AG10803 (cell line): ENCODE measurements around the gene C16orf74.
A peak's percentile ranks its signal among the peaks of the same experiment; 100 is the strongest.

Experiments used
- DNase-seq: peaks from one replicate; pipeline ENCODE4 v3.0.0; 2010; ENCODE audit warnings: low read depth
- H3K4me3 ChIP-seq: 2 replicates; pipeline ENCODE4 v1.5.1; 2011; ENCODE audit warnings: mild to moderate bottlenecking, low read length, control low read depth
- CTCF ChIP-seq: conservative IDR thresholded peaks from 2 replicates; pipeline ENCODE4 v1.5.1; 2011; ENCODE audit warnings: mild to moderate bottlenecking, low read length, control low read depth, inconsistent platforms

Gene C16orf74

GRCh38 chr16:85765211-85765610, 14.3 kb upstream of the C16orf74 start:
- no peak overlapping the region for H3K4me3 ChIP-seq
- TF ChIP-seq CTCF, result no peak
- DNase-seq, result no peak

GRCh38 chr16:85763616-85764015, 12.7 kb upstream of the C16orf74 start:
- H3K4me3 ChIP-seq, result no peak overlapping the region
- DNase-seq, result no peak
- no peak for TF ChIP-seq CTCF

DNA sequence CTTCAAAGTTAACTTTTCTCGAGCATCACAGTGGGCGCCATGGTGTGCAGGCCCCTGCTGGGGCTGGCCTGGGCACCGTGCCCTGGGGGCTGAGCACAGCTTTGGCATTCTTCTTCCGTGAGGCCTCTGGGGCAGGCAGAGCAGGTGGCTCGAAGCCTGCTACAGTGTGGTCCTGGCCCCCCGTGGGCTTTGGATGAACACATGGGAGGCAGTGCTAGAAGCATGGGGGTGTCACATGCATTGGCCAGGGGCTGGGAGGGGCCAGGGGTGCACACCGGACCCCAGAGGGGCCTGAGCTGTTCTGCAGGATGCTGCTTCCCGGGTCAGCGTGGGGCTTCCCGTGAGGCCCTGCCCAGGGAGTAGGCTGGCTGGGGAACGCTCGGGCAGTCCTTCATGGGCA, 12.1 kb upstream of the C16orf74 start:
- DNase-seq, result no peak
- no peak overlapping the region for H3K4me3 ChIP-seq
- TF ChIP-seq CTCF, result no peak

DNA sequence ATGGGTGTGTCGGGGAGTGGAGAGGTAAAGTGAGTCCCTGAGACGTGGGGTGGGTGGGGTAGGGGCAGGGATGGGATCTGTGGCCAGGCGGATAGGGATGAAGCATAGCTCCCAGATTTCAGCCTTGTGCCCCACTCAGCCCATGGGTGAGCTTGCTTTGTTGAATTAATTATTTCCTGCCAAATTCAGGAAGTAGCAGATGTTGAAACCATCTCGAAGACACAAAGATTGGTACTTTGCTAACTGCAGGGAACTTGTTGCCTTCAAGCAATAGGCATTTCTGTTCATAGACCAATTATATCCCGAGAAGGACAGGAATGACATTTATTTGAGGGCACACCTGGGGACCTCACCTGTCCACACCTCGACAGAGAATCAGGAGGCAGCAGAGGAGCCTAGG, 11.0 kb upstream of the C16orf74 start:
- no peak for TF ChIP-seq CTCF
- no peak overlapping the region for H3K4me3 ChIP-seq
- DNase-seq, result no peak

DNA sequence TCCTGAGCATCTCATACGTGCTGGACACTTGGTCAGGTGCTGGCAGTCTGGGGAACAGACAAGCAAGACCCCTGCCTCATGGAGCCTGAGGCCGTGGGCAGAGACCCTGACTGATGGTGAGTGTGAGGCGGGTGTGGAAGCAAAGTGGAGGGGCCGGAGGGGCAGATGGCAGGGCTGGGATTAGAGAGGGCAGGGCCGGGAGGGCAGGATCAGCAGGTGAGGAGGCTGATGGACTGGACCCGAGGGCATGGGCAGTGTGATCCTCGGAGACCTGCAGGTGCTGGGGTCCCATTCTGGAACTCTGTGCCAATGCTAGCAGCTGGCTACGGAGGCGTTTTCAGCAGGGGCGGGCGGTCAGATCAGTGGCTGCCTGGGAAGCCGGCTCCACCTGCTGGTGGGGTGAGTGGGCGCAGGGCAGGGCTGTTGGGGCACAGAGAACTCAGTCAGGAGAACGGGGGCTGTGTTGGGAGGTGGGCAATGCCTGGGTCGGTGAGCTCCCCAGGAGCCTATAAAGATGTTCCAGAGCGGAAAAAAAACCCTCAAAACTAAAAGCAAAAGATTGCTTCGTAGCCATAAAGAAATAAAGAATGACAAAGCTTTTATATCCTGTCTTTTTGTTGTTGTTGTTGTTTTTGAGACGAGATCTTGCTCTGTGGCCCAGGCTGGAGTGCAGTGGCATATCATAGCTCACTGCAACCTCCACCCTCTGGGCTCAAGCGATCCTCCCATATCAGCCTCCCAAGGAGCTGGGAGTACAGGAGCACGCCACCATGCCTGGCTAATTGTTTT, 8.9 kb upstream of the C16orf74 start:
- DNase-seq, result no peak
- peak; percentile 19; the same call in 1 of the 2 replicates for TF ChIP-seq CTCF
- no peak overlapping the region for H3K4me3 ChIP-seq

GRCh38 chr16:85759136-85759535, 8.2 kb upstream of the C16orf74 start:
- no peak for DNase-seq
- TF ChIP-seq CTCF, result no peak
- no peak overlapping the region for H3K4me3 ChIP-seq

- DNase-seq, result peak; percentile 65
- TF ChIP-seq CTCF, result no peak
- H3K4me3 ChIP-seq, result no peak overlapping the region
These were observed 6.5 kb upstream of the C16orf74 start for GRCh38 chr16:85757341-85757822.
